Adrenal gland (tissue), 19 donors: Measurements from ENCODE around the gene ITFG2. TPM values are rescaled to one million over a fixed set of nuclear protein-coding genes. Genes with fewer than 3 reads are reported as not detected.

Source experiments
- DNase-seq, 7 donors: peaks; one replicate each; pipeline ENCODE4 v3.0.0-alpha.2; 2019 to 2020
- H3K27ac ChIP-seq, 5 donors: fragments of 200-600 bp; sonication (generic) in 4 of 5; 1 replicate in 3 of 5; 2 replicates in 2 of 5; pipeline versions ENCODE4 v1.5.1 to v1.8.0; 2016 to 2020; ENCODE audit warnings: mild to moderate bottlenecking in 1 of 5
- H3K27me3 ChIP-seq: fragments of 200-600 bp; 2 replicates; pipeline ENCODE4 v1.8.0; 2021
- H3K36me3 ChIP-seq, 2 donors: fragments of 200-600 bp; replicated peaks in 1 of 2; 1 replicate in 1 of 2; 2 replicates in 1 of 2; pipeline versions ENCODE4 v1.5.1 to v1.8.0; 2018 to 2022
- H3K4me1 ChIP-seq, 2 donors: fragments of 200-600 bp; replicated peaks in 1 of 2; 1 replicate in 1 of 2; 2 replicates in 1 of 2; pipeline versions ENCODE4 v1.5.1 to v1.8.0; 2018 to 2021
- H3K4me3 ChIP-seq, 4 donors: fragments of 200-600 bp; sonication (generic) in 3 of 4; one replicate each; pipeline ENCODE4 v1.5.1; 2016 to 2018
- H3K9me3 ChIP-seq, 3 donors: fragments of 200-600 bp; sonication (generic) in 1 of 3; replicated peaks in 1 of 3; 1 replicate in 2 of 3; 2 replicates in 1 of 3; pipeline versions ENCODE4 v1.5.1 to v1.8.0; 2016 to 2021
- POLR2A ChIP-seq, 2 donors: fragments of 450-650 bp; IDR thresholded peaks; one replicate each; pipeline ENCODE4 v1.6.1; 2017; ENCODE audit warnings: antibody characterized with exemption in 2 of 2, mild to moderate bottlenecking in 2 of 2, moderate library complexity in 1 of 2
- WGBS, 4 donors: extraction: QIAGEN DNeasy Blood & Tissue Kit in 2 of 4; methylation state at CpG; one replicate each; pipeline versions ENCODE4 v1.1.5 to v1.1.7; 2013 to 2017; 5-methylcytosine and 5-hydroxymethylcytosine counted together
- intact Hi-C, 2 donors: fragments of 100-400 bp; cut with DNase I; formaldehyde crosslinking; loops; one replicate each; pipeline versions ENCODE4 v1.14.1 to v1.15.0; 2022 to 2023
- long read RNA-seq, 10 donors: library from polyadenylated mRNA in 3 of 10; unstranded in 2 of 10; stranded (forward) in 1 of 10; transcript quantifications; one replicate each; pipeline ENCODE4 v2.0.0 and lab custom pipeline, GENCODE V29; 2021 to 2026
- polyA plus RNA-seq, 3 donors: library from polyadenylated mRNA; stranded (reverse); fragments of 200-250 nt in 2 of 3; fragments of 350-450 nt in 1 of 3; fragmentation: Illumina TruSeq in 1 of 3; extraction: RNeasy Lipid Tissue Mini Kit (QIAGEN cat#74804) in 1 of 3; gene quantifications; one replicate each; pipeline ENCODE4 v1.2.3, GENCODE V29; 2013 to 2014
- total RNA-seq, 9 donors: library from RNA; depleted of rRNA in 4 of 9; stranded (reverse); fragments of >200 nt in 4 of 9; fragments of 120-200 nt in 1 of 9; fragmentation: NEBNext Ultra II Directional in 1 of 9; extraction: Animal tissue kit (Norgen Biotek cat#: 25700) in 1 of 9; gene quantifications; one replicate each; pipeline versions ENCODE4 v1.1.0 to v1.2.4, GENCODE V29; 2013 to 2023
- TF ChIP-seq, protein P1 (sequence below), 6 experiments: fragments of 450-650 bp in 4 of 6; fragments of 200-600 bp in 2 of 6; sonication (generic) in 1 of 6; IDR thresholded peaks; 1 replicate in 5 of 6; 2 replicates in 1 of 6; pipeline versions ENCODE4 v1.5.1 to v1.8.0; 2016 to 2021; ENCODE audit warnings: antibody characterized with exemption in 6 of 6, mild to moderate bottlenecking in 2 of 6, moderate library complexity in 1 of 6
- donor health status: healthy with polysubstance abuse.
- donor health status: Bipolar disorder and iron deficiency.
- donor health status: DM: yes; HTN: yes; CAD: no.
- donor health status: DM: no; HTN: no; CAD: no.
- donor health status: DM: no; HTN: no; CAD: no.
- donor health status: DM: yes; HTN: yes; CAD: no.

Gene ITFG2
- total RNA-seq: 10 to 100 TPM; 20.3 to 46.2 (median 25.7) TPM
- 10 to 100 TPM; 28.8 to 63.0 (median 47.7) TPM for polyA plus RNA-seq
- long read RNA-seq, donor 1, transcript ITFG2-201 (12 exons, 2,361 nt): major isoform, 5 of 10 reads
- long read RNA-seq, donor 1, partial matches to known transcripts: 0 of 10 reads
- long read RNA-seq, donor 1, other reads (novel, unspliced or antisense): 0 of 10 reads
- long read RNA-seq, donor 2, transcript ITFG2-201 (12 exons, 2,361 nt): major isoform, 6 of 10 reads
- long read RNA-seq, donor 2, partial matches to known transcripts: 0 of 10 reads
- long read RNA-seq, donor 2, other reads (novel, unspliced or antisense): 0 of 10 reads
- long read RNA-seq, donor 3, partial matches to known transcripts: 0 of 7 reads
- long read RNA-seq, donor 3, other reads (novel, unspliced or antisense): 0 of 7 reads
- long read RNA-seq, donor 4, transcript ITFG2-201 (12 exons, 2,361 nt): major isoform, 13 of 21 reads
- long read RNA-seq, donor 4, partial matches to known transcripts: 0 of 21 reads
- long read RNA-seq, donor 4, other reads (novel, unspliced or antisense): 7 of 21 reads
- long read RNA-seq, donor 5, transcript ITFG2-201 (12 exons, 2,361 nt): major isoform, 41 of 68 reads
- long read RNA-seq, donor 5, partial matches to known transcripts: 4 of 68 reads
- long read RNA-seq, donor 5, other reads (novel, unspliced or antisense): 23 of 68 reads
- long read RNA-seq, donor 6, transcript ITFG2-201 (12 exons, 2,361 nt): major isoform, 9 of 18 reads
- long read RNA-seq, donor 6, partial matches to known transcripts: 1 of 18 reads
- long read RNA-seq, donor 6, other reads (novel, unspliced or antisense): 6 of 18 reads
- long read RNA-seq, donor 7, partial matches to known transcripts: 0 of 1 reads
- long read RNA-seq, donor 7, other reads (novel, unspliced or antisense): 0 of 1 reads
- long read RNA-seq, donor 8, partial matches to known transcripts: 0 of 5 reads
- long read RNA-seq, donor 8, other reads (novel, unspliced or antisense): 0 of 5 reads
- long read RNA-seq, donor 9, transcript ITFG2-201 (12 exons, 2,361 nt): major isoform, 5 of 6 reads
- long read RNA-seq, donor 9, partial matches to known transcripts: 0 of 6 reads
- long read RNA-seq, donor 9, other reads (novel, unspliced or antisense): 0 of 6 reads
- long read RNA-seq, donor 10, partial matches to known transcripts: 0 of 2 reads
- long read RNA-seq, donor 10, other reads (novel, unspliced or antisense): 0 of 2 reads

DNA sequence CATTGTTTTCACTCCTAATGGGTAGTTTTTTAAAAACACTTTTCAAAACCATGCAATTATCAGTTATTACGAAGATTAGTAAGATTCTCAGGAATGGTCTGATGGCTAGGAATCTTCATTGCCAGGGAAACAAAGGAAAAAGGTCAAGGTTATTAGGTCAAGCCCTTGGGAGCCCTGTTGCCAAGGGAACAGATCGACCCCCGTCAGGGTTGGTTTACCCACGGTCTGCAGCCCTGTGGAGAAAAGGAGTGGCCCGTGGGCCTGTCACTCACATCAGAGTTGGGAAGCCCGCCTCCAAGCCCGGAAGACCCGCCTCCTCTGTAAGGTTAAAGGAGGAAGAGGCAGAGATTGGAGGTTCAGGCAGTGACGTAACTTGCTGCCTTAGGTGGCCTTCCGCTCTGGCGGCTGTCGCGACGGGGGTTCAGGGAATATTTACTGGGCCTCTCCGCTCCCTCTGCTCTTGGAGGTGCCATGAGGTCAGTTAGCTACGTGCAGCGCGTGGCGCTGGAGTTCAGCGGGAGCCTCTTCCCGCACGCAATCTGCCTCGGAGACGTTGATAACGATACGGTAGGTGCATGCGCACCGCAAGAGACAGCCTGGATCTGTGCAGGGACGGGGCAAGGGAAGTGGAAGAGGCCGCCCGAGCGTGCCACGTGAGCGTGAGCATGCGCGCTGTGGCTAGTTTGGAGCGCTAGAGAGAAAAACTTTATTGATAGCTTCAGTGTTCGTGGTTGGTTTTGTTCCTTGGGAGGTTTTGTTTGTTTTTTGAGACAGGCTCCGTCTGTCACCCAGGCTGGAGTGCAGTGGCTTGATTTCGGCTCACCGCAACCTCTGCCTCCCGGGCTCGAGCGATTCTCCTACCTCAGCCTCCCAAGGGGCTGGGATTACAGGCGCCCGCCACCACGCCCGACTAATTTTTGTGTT is at the start of gene ITFG2:
Gene ITFG2 (plus strand): TSS at position 379 of the 924 bp plus-strand sequence. CDS start 93 bp downstream, at position 472.
- peak; percentile 98 to 100 (median 100) for DNase-seq
- Histone ChIP-seq H3K4me1 (peaks cover 12 to 19% of the 10 kb centered on the region in 2 donors), H3K9me3 (no peaks in the 10 kb centered on the region), H3K36me3 (no peaks in the 10 kb centered on the region), H3K27me3 (no peaks in the 10 kb centered on the region), H3K4me3 (peak within 1 kb of the TSS in 3 of 4 donors; percentile 20 to 81 (median 80)), H3K27ac (peak within 1 kb of the TSS; percentile 73 to 99 (median 95))
- 0 to 1% (median 0%) methylated on average over 34 to 48 of the region's 48 CpGs for WGBS, 4 donors
- intact Hi-C loops: no loop called here
- TF ChIP-seq POLR2A (IDR thresholded peaks at IDR 0.05): peak; percentile 88 to 93
- TF ChIP-seq, protein P1, sequence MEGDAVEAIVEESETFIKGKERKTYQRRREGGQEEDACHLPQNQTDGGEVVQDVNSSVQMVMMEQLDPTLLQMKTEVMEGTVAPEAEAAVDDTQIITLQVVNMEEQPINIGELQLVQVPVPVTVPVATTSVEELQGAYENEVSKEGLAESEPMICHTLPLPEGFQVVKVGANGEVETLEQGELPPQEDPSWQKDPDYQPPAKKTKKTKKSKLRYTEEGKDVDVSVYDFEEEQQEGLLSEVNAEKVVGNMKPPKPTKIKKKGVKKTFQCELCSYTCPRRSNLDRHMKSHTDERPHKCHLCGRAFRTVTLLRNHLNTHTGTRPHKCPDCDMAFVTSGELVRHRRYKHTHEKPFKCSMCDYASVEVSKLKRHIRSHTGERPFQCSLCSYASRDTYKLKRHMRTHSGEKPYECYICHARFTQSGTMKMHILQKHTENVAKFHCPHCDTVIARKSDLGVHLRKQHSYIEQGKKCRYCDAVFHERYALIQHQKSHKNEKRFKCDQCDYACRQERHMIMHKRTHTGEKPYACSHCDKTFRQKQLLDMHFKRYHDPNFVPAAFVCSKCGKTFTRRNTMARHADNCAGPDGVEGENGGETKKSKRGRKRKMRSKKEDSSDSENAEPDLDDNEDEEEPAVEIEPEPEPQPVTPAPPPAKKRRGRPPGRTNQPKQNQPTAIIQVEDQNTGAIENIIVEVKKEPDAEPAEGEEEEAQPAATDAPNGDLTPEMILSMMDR (IDR thresholded peaks at IDR 0.05): peak in 1 of 6 experiments; percentile 5

GRCh38 chr12:2764398-2764797 is 48.1 kb upstream of the ITFG2 start:
- no peak for DNase-seq
- no peaks in the 10 kb centered on the region for H3K27me3 ChIP-seq
- H3K4me1 ChIP-seq: no peaks in the 10 kb centered on the region
- no peaks in the 10 kb centered on the region for H3K9me3 ChIP-seq
- H3K36me3 ChIP-seq: no peaks in the 10 kb centered on the region
- H3K4me3 ChIP-seq: no peak overlapping the region
- H3K27ac ChIP-seq: no peak overlapping the region
- intact Hi-C loops: no loop called here
- TF ChIP-seq POLR2A (IDR thresholded peaks at IDR 0.05): no peak
- TF ChIP-seq, protein P1 (IDR thresholded peaks at IDR 0.05): no peak

DNA sequence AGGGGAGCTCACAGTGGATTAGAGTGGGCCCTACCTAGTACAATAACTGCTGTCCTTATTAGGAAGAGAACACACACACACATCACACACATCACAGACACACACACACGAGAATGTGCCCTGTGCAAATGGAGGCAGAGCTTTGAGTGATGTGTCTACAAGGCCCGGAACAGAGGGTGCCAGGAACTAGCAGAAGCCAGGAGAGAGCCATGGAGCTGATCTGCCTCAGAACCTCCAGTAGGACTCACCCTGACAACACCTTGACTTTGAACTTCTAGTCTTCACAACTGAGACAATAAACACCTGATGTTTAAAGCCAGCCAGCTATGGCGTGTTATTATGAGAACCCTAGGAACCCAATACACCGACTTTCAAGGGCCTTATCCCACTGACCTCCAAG is 47.4 kb upstream of the ITFG2 start:
- H3K27me3 ChIP-seq: no peaks in the 10 kb centered on the region
- TF ChIP-seq POLR2A (IDR thresholded peaks at IDR 0.05): no peak
- TF ChIP-seq, protein P1 (IDR thresholded peaks at IDR 0.05): no peak
- H3K4me1 ChIP-seq: no peaks in the 10 kb centered on the region
- no peak overlapping the region for H3K27ac ChIP-seq
- WGBS, 4 donors: 91 to 93% (median 92%) methylated on average over 4 of the region's 4 CpGs
- DNase-seq: no peak
- intact Hi-C loops: no loop called here
- H3K9me3 ChIP-seq: no peaks in the 10 kb centered on the region
- H3K4me3 ChIP-seq: no peak overlapping the region
- H3K36me3 ChIP-seq: no peaks in the 10 kb centered on the region
